Aorta (tissue), 5 donors: ENCODE results near the gene CYB5R4. TPM values are rescaled to one million over a fixed set of nuclear protein-coding genes. Genes with fewer than 3 reads are reported as not detected.

ENCODE experiments used
- ATAC-seq: fragments of 200-7000 bp; cut with Tn5 transposase; one replicate; pipeline ENCODE4 v1.9.1; 2022; ENCODE audit warnings: moderate library complexity; ENCODE audit not compliant: low FRiP score
- DNase-seq, 2 donors: peaks; one replicate each; pipeline ENCODE4 v3.0.0-alpha.2; 2020
- H3K27ac ChIP-seq, 2 donors: one replicate each; pipeline ENCODE4 v1.5.1; 2013; ENCODE audit warnings: low read length in 2 of 2, mild to moderate bottlenecking in 2 of 2, moderate library complexity in 2 of 2, control low read depth in 1 of 2, inconsistent platforms in 1 of 2, low read depth in 1 of 2
- H3K27me3 ChIP-seq, 2 donors: one replicate each; pipeline ENCODE4 v1.6.1; 2013; ENCODE audit warnings: control low read depth in 1 of 2, low read length in 1 of 2, mild to moderate bottlenecking in 1 of 2, moderate library complexity in 1 of 2; ENCODE audit not compliant: insufficient read depth in 2 of 2, control insufficient read depth in 1 of 2
- H3K36me3 ChIP-seq, 2 donors: one replicate each; pipeline ENCODE4 v1.6.1; 2013; ENCODE audit warnings: control low read depth in 1 of 2, low read length in 1 of 2, mild to moderate bottlenecking in 1 of 2; ENCODE audit not compliant: insufficient read depth in 2 of 2, control insufficient read depth in 1 of 2
- H3K4me1 ChIP-seq, 2 donors: one replicate each; pipeline ENCODE4 v1.6.1; 2013; ENCODE audit warnings: low read length in 2 of 2, control low read depth in 1 of 2, mild to moderate bottlenecking in 1 of 2, moderate library complexity in 1 of 2; ENCODE audit not compliant: insufficient read depth in 2 of 2, control insufficient read depth in 1 of 2
- H3K4me3 ChIP-seq, 2 donors: one replicate each; pipeline ENCODE4 v1.5.1; 2013; ENCODE audit warnings: low read length in 2 of 2, control low read depth in 1 of 2, mild to moderate bottlenecking in 1 of 2
- H3K9me3 ChIP-seq: one replicate; pipeline ENCODE4 v1.6.1; 2013; ENCODE audit warnings: mild to moderate bottlenecking, low read length; ENCODE audit not compliant: control insufficient read depth
- WGBS, 2 donors: extraction: QIAGEN DNeasy Blood & Tissue Kit; methylation state at CpG; one replicate each; pipeline ENCODE4 v1.1.7; 2013; 5-methylcytosine and 5-hydroxymethylcytosine counted together
- intact Hi-C, 2 donors: fragments of 100-400 bp; cut with DNase I; formaldehyde crosslinking; loops; one replicate each; pipeline versions ENCODE4 v1.14.2 to v1.15.0; 2022
- polyA plus RNA-seq, 2 donors: library from polyadenylated mRNA; stranded (reverse); fragments of 200-250 nt; gene quantifications; one replicate each; pipeline ENCODE4 v1.2.3, GENCODE V29; 2013
- total RNA-seq, 2 donors: library from RNA; stranded (reverse); fragmentation: NEBNext Ultra II Directional; extraction: Animal tissue kit (Norgen Biotek cat#: 25700); gene quantifications; one replicate each; pipeline ENCODE4 v1.2.1, GENCODE V29; 2021
- donor health status: healthy with polysubstance abuse.
- donor health status: Bipolar disorder and iron deficiency.
- donor health status: DM: no; HTN: no; CAD: no.
- donor health status: DM: no; HTN: no; CAD: no.
- donor health status: DM: yes; HTN: yes; CAD: no.

CYB5R4 gene
- total and polyA plus RNA-seq, 4 donors: 4.6 to 22.8 (median 19.5) TPM

DNA sequence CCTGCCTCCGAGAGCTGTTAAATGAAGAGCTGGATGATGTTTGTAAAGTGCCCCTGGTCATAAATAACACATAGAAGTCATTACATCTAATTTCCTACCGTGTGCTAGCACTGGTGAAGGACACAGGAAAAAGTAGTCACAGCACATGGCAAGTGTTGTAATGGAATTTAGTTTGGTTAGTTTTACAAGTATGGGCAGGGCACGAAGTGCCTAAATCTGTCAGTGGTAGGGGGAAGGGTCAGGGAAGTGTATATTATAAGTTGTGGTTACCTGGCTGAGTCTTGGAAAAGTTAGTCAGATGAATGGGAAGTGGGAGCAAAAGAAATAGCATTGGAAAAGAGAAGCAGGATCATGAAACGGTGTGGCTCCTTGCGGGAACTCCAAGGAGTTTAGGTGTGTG is 4.7 kb upstream of the CYB5R4 start:
- WGBS, 2 donors: 56 to 60% methylated on average over 5 of the region's 5 CpGs
- DNase-seq (no peak), ATAC-seq (no peak)
- H3K27me3 ChIP-seq: no peaks in the 10 kb centered on the region
- H3K4me1 ChIP-seq: peaks cover 0 to 3% of the 10 kb centered on the region in 2 donors
- H3K36me3 ChIP-seq: no peaks in the 10 kb centered on the region
- no peak overlapping the region for H3K4me3 ChIP-seq
- intact Hi-C loops: loop anchor here in 1 of 2 donors (5.0 kb wide), 1 partner anchor 373 kb away; the partner anchor contains the start of gene CEP162
- H3K27ac ChIP-seq: no peak overlapping the region
- no peaks in the 10 kb centered on the region for H3K9me3 ChIP-seq

DNA sequence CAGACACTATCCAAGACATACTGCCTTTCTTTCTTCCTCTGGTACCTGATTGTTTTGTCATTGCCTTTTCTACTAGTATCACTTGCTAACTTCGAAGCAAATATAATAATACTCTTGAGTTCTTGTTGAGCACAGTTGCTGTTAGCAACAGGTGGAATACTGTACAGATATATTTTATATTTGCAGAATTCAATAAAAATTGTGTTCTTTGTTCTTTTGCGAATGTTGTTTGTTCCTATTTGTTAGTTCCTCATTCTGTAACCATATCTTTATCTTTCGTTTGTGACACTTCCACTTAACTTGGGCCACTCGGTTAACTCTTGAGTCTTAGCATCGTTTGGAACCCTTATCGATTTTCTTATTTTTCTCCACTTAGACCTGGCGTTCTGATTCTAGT is 868 bp downstream of the CYB5R4 start:
- H3K9me3 ChIP-seq: no peaks in the 10 kb centered on the region
- DNase-seq (no peak), ATAC-seq (no peak)
- WGBS, 2 donors: 23 to 24% methylated on average over 7 of the region's 7 CpGs
- no peaks in the 10 kb centered on the region for H3K36me3 ChIP-seq
- H3K4me3 ChIP-seq: peak overlapping the region; percentile 51 to 78
- H3K27ac ChIP-seq: no peak overlapping the region
- H3K27me3 ChIP-seq: no peaks in the 10 kb centered on the region
- H3K4me1 ChIP-seq: peaks cover 0 to 10% of the 10 kb centered on the region in 2 donors
- intact Hi-C loops: no loop called here

DNA sequence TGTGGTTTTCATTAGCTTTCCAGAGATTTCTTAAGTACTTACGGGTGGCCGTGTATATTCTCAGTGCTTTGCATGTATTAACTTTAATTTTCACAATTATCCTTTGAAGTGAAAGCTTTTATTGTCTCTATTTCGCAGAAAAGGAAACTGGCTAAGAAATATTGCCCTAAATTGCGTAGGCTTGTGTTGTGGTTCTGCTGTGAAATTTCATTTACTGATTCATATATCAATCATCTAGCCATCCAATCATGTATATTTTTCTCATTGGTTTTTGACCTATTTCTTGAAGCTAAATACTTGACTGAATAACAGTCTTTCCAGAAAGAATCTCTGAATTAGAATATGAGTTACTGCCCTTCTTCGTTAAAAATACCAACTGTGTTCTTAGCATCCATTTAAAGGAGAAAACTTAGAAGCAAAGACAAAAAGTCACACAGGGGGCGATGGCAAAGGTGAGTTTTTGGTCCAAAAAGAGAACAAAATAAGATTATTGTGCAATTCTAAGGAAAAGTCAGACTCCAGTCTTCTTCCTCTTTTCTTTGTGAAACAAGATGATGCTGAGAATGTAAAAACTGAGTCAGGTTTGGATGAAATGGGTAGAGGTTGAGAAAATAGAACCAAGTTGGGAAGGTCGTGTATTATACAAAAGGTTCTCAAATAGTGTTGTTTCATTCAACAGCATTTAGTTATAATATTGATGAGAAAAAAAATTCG is 1.4 kb downstream of the CYB5R4 start:
- intact Hi-C loops: no loop called here
- no peaks in the 10 kb centered on the region for H3K9me3 ChIP-seq
- H3K36me3 ChIP-seq: peaks cover 0 to 2% of the 10 kb centered on the region in 2 donors
- DNase-seq (no peak), ATAC-seq (no peak)
- WGBS, 2 donors: 77 to 80% methylated on average over 8 of the region's 8 CpGs
- H3K27ac ChIP-seq: peak overlapping the region in 1 of 2 donors; percentile 28
- peak overlapping the region; percentile 26 to 51 for H3K4me3 ChIP-seq
- no peaks in the 10 kb centered on the region for H3K27me3 ChIP-seq
- peaks cover 0 to 10% of the 10 kb centered on the region in 2 donors for H3K4me1 ChIP-seq

- H3K4me1 ChIP-seq: peaks cover 0 to 10% of the 10 kb centered on the region in 2 donors
- H3K9me3 ChIP-seq: no peaks in the 10 kb centered on the region
- peak overlapping the region in 1 of 2 donors; percentile 14 for H3K27ac ChIP-seq
- H3K27me3 ChIP-seq: no peaks in the 10 kb centered on the region
- no peak for ATAC-seq
- intact Hi-C loops: no loop called here
- peaks cover 3 to 6% of the 10 kb centered on the region in 2 donors for H3K36me3 ChIP-seq
- 52 to 55% methylated on average over 4 of the region's 4 CpGs for WGBS, 2 donors
- DNase-seq: no peak
- H3K4me3 ChIP-seq: no peak overlapping the region
Observed at GRCh38 chr6:83862776-83863471, 3.4 kb downstream of the CYB5R4 start.

GRCh38 chr6:83867043-83867442 is 7.6 kb downstream of the CYB5R4 start:
- Histone ChIP-seq H3K4me1 (peaks cover 0 to 9% of the 10 kb centered on the region in 2 donors), H3K27me3 (no peaks in the 10 kb centered on the region), H3K9me3 (no peaks in the 10 kb centered on the region), H3K36me3 (peaks cover 3 to 6% of the 10 kb centered on the region in 2 donors), H3K27ac (no peak overlapping the region), H3K4me3 (no peak overlapping the region)
- intact Hi-C loops: no loop called here
- no peak for DNase-seq
- ATAC-seq: no peak

- peak in 1 of 2 donors; percentile 83 for DNase-seq
- intact Hi-C loops: no loop called here
Observed at GRCh38 chr6:83867527-83868161, 8.2 kb downstream of the CYB5R4 start.

DNA sequence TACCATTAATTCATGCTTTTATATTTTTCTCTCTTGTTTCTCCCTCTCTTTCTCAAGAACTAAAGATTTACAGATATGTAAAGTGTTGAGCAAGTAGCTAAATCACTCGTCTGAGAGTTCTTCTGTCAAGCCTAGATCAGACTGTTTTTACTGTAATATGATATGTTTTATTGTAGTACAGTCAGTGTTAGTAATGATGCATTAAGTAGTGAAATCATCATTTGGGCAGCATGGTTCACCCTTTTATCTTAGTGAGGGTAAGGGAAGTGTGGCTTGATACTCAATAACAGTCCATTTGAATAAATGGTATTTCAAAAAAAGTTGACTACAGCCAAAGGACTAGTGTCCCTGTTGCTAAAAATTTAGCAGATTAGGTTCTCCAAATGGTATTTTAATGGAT is 9.2 kb downstream of the CYB5R4 start:
- H3K9me3 ChIP-seq: no peaks in the 10 kb centered on the region
- ATAC-seq (no peak), DNase-seq (no peak)
- intact Hi-C loops: no loop called here
- H3K4me3 ChIP-seq: no peak overlapping the region
- peaks cover 3 to 6% of the 10 kb centered on the region in 2 donors for H3K36me3 ChIP-seq
- H3K27me3 ChIP-seq: no peaks in the 10 kb centered on the region
- H3K4me1 ChIP-seq: peaks cover 0 to 2% of the 10 kb centered on the region in 2 donors
- no peak overlapping the region for H3K27ac ChIP-seq
- WGBS, 2 donors: 3 to 5% methylated on average over 1 of the region's 1 CpG

More at GRCh38 chr6:83867527-83868161, 8.2 kb downstream of the CYB5R4 start:
- Histone ChIP-seq H3K36me3 (peaks cover 3 to 6% of the 10 kb centered on the region in 2 donors), H3K27me3 (no peaks in the 10 kb centered on the region), H3K27ac (no peak overlapping the region), H3K4me3 (no peak overlapping the region), H3K4me1 (peaks cover 0 to 5% of the 10 kb centered on the region in 2 donors), H3K9me3 (no peaks in the 10 kb centered on the region)
- 93 to 97% methylated on average over 9 of the region's 9 CpGs for WGBS, 2 donors
- peak; percentile 54 for ATAC-seq

DNA sequence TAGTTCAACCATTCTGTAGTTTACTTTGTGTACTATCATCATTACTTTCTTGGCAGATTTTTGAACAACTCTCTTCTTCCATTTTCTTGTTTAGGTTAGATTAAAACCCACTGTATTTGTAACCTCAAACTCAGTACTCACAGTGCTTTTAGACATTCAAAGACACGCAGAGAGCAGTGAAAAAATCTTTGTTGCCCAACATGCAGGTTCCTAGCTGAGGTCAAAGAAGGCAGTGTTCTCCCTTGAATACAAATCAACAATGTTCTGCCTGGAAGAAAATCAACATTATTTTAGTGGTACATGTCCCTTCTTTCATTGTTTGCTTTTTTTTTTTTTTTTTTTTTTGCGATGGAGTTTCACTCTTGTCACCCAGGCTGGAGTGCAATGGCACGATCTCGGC is 11.2 kb downstream of the CYB5R4 start:
- H3K27ac ChIP-seq: no peak overlapping the region
- no peak for DNase-seq
- H3K27me3 ChIP-seq: no peaks in the 10 kb centered on the region
- no peaks in the 10 kb centered on the region for H3K9me3 ChIP-seq
- WGBS, 2 donors: 74 to 83% methylated on average over 3 to 4 of the region's 4 CpGs
- ATAC-seq: no peak
- peaks cover 0 to 2% of the 10 kb centered on the region in 2 donors for H3K4me1 ChIP-seq
- intact Hi-C loops: no loop called here
- peaks cover 3 to 6% of the 10 kb centered on the region in 2 donors for H3K36me3 ChIP-seq
- no peak overlapping the region for H3K4me3 ChIP-seq
